CD4-positive, alpha-beta T cell treated with Interferon gamma for 1 hour (primary cell): ENCODE measurements around the gene RNF169.

Source experiments
- DNase-seq: peaks from one replicate; pipeline ENCODE4 v3.0.0-alpha.2; 2020

The RNF169 gene

DNA sequence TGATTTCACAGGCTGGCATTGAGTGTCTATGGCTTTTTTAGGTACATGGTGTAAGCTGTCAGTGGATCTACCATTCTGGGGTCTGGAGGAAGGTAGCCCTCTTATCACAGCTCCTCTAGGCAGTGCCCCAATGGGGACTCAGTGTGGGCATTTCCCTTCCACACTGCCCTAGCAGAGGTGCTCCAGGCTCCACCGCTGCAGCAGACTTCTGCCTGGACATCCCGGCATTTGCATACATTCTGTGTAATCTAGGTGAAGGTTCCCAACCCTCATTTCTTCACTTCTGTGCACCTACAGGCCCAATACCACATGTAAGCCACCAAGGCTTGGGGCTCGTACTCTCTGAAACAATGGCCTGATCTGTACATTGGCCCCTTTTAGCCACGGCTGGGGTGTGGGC lies 78.3 kb downstream of the RNF169 start:
- no peak for DNase-seq

DNA sequence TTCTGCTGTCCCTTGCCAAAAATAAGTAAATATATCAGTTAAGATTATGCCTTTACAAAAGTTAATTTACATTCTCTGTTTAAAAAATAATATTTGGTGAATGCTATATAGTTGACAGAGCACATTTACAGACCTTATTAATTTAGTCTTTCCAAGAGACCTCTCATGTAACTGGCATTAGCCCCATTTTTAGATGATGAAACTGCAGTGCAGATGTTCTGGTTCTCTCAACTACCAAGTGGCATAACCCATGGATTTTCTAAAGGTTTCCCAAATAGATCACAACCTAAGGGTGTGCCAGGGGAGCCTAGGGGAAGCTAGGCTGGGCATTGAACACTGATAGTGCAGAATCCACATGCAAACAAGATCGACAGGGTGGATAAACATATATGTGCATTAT lies 88.5 kb downstream of the RNF169 start:
- no peak for DNase-seq

- no peak for DNase-seq
Observed at GRCh38 chr11:74838188-74838587, 89.5 kb downstream of the RNF169 start.

DNA sequence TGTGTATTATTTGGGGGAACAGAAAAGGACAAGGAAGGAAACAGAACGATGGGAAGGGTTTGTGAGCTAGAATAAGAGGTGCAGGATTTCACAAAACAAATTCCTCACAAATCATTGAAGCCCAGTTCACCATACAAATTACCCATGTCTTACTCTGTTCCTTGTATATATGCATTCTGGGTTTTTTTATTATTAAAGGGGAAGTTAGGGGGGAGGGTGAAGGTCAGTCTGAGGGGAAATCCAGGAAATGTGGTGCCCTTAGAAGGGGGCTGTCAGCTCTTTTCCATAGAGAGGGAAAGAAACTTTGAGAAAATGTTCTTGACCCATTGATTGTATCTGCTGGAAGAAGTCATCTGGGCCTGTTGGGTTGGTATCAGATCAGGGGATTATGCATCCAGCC lies 90.8 kb downstream of the RNF169 start:
- DNase-seq: no peak

DNA sequence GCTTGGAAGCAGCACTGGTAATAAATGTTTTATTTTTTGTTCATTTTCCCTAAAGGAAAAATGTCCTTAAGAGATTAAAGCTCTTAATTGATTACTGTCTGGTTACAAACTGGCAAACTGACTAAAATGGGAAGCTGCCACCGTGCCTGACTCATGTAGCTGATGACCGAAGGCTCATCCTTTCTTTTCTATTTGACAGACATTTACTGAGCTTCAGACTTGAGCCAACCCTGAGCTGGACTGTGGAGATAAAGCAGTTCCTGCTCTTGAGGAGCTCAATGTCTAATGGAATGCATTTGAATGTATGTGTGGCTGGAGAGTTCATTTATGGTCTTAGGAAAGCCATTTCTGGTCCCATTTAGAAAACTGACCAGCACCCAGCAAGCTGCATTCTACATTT lies 91.3 kb downstream of the RNF169 start:
- DNase-seq: no peak

GRCh38 chr11:74840486-74840885 lies 91.8 kb downstream of the RNF169 start:
- no peak for DNase-seq

DNA sequence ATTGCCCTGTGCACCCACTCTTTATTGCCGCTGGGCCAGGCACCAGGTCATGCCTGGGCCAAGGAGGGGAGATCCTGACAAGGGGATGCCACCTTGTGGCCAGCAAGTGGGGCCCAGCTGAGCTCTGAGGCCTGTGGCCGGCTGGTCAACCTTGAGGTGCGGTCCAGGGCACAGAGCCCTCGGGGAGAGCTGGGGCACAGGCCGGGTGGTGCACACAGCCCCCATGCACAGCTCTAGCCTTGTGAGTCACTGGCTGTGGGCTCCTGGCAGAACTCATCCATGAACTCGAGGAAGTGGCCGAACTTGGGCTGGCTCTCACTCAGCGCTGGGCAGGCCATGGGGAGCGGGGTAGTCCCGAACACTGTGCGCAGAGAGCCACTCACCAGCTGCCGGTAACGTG lies 94.3 kb downstream of the RNF169 start:
- DNase-seq: no peak

DNA sequence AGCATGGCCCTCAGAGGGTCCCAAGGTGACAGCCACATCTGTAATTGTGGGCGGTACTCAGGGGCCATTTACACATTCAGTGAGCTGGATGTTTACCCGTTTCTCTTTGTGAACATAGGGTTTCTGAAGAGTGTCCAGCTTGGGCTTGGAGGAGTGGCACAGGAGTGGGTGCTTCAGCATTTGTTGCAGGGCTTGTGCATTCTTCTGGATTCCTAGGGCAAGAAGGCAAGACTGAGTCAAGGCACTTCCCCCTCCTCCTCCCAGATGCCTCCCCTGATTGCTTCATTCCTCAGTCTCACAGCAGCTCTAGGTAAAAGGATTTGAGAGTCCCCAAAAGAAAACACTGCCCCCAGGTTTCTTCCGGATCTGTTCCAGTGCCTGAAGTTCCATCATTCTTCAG lies 95.4 kb downstream of the RNF169 start:
- no peak for DNase-seq

- no peak for DNase-seq
Observed at GRCh38 chr11:74844865-74845264, 96.2 kb downstream of the RNF169 start.

DNA sequence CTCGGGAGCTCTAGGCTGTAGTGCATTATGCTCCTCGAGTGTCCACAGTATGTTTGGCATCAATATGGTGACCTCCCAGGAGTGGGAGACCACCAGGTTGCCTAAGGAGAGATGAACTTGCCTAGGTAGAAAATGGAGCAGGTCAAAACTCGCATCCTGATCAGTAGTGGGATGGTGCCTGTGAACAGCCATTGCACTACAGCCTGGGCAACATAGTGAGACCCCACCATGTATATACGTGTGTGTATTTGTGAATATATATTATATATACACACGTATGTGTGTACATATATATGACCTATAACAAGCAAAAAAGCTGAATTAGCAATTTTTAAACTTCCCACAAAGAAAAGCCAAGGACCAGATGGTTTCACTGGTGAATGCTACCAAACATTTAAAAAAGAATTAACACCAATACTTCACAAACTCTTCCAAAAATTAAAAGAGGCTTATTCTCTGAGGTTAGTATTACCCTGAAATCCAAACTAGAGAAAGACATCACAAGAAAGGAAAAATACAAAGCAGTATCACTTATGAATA lies 97.4 kb downstream of the RNF169 start:
- DNase-seq: no peak

GRCh38 chr11:74846770-74847169 lies 98.1 kb downstream of the RNF169 start:
- no peak for DNase-seq

DNA sequence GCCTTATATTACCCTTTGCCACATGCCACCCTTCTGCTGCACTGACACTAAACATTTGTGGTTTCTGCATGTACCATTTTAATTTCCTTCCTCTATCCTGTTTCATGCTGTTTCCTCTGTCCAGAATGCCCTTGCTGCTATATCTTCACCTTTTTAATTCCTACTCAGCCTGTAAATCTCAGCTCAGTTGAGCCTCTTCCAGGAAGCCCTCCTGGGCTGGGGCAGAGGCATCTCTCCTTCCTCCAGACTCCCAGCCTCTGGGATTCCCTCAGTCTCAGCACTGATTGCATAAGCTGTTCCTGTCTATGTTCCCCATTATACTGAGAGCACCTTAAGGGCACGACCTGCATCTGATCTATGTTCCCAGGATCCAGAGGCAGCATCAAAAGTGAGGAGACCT lies 98.7 kb downstream of the RNF169 start:
- no peak for DNase-seq

- DNase-seq: no peak
Observed at GRCh38 chr11:74847895-74848294, 99.2 kb downstream of the RNF169 start.

GRCh38 chr11:74849525-74850391 lies 101.1 kb downstream of the RNF169 start:
- no peak for DNase-seq

- no peak for DNase-seq
Observed at GRCh38 chr11:74853223-74853622, 104.6 kb downstream of the RNF169 start.

- DNase-seq: no peak
Observed at GRCh38 chr11:74860743-74861142, 112.1 kb downstream of the RNF169 start.

GRCh38 chr11:74863410-74863809 lies 114.8 kb downstream of the RNF169 start:
- DNase-seq: no peak

DNA sequence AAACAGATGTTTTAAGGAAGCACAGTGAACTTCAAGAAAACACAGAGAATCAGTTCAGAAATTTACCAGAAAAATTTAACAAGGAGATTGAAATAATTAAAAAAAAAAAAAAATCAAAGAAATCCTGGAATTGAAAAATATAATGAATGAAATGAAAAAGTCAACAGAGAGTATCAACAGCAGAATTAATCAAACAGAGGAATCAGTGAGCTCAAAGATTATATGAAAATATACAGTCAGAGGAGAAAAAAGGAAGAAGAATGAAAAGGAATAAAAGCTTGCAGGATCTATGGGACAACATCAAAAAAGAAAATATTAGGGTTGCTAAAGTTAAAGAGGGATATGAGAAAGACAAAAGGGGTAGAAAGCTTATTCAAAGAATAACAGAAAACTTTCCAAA lies 117.9 kb downstream of the RNF169 start:
- DNase-seq: no peak

GRCh38 chr11:74870485-74870884 lies 121.8 kb downstream of the RNF169 start:
- no peak for DNase-seq

GRCh38 chr11:74871037-74871436 lies 122.4 kb downstream of the RNF169 start:
- DNase-seq: no peak

- DNase-seq: no peak
Observed at GRCh38 chr11:74877132-74877531, 128.5 kb downstream of the RNF169 start.
